Esophagus muscularis mucosa (tissue), 4 donors: ENCODE results near the gene SKA2. TPM values are rescaled to one million over a fixed set of nuclear protein-coding genes. Genes with fewer than 3 reads are reported as not detected.
A peak's percentile ranks its signal among the peaks of the same experiment; 100 is the strongest.

Experiments
- DNase-seq: peaks from one replicate; pipeline ENCODE4 v3.0.0-alpha.2; 2017; ENCODE audit errors: extremely low spot score
- H3K27ac ChIP-seq, 4 donors: fragments of 200-600 bp; sonication (generic); replicated peaks in 1 of 4; 1 replicate in 3 of 4; 2 replicates in 1 of 4; pipeline ENCODE4 v1.5.1; 2016 to 2019; ENCODE audit warnings: mild to moderate bottlenecking in 1 of 4
- H3K27me3 ChIP-seq, 4 donors: fragments of 200-600 bp; sonication (generic); one replicate each; pipeline versions ENCODE4 v1.5.1 to v1.6.0; 2016 to 2019
- H3K36me3 ChIP-seq, 4 donors: fragments of 200-600 bp; sonication (generic); one replicate each; pipeline ENCODE4 v1.5.1; 2016 to 2019
- H3K4me1 ChIP-seq, 4 donors: fragments of 200-600 bp; sonication (generic); one replicate each; pipeline ENCODE4 v1.5.1; 2016 to 2019
- H3K4me3 ChIP-seq, 4 donors: fragments of 200-600 bp; sonication (generic); 1 replicate in 2 of 4; 2 replicates in 2 of 4; pipeline ENCODE4 v1.5.1; 2016 to 2019; ENCODE audit warnings: mild to moderate bottlenecking in 4 of 4, moderate library complexity in 1 of 4
- H3K9me3 ChIP-seq, 4 donors: fragments of 200-600 bp; sonication (generic); 1 replicate in 3 of 4; 2 replicates in 1 of 4; pipeline ENCODE4 v1.5.1; 2016 to 2019
- CTCF ChIP-seq, 3 experiments: fragments of 200-600 bp in 2 of 3; fragments of 450-650 bp in 1 of 3; sonication (generic) in 2 of 3; IDR thresholded peaks; one replicate each; pipeline ENCODE4 v1.5.1; 2017 to 2019; ENCODE audit warnings: antibody characterized with exemption in 3 of 3, mild to moderate bottlenecking in 2 of 3, moderate library complexity in 1 of 3
- EP300 ChIP-seq: sonication (generic); formaldehyde crosslinking; IDR thresholded peaks from one replicate; pipeline ENCODE4 v1.6.1; 2017; ENCODE audit warnings: antibody characterized with exemption
- POLR2A ChIP-seq: fragments of 450-650 bp; IDR thresholded peaks from one replicate; pipeline ENCODE4 v1.6.1; 2017; ENCODE audit warnings: antibody characterized with exemption, moderate library complexity, mild to moderate bottlenecking, low read depth
- POLR2AphosphoS5 ChIP-seq, 2 donors: sonication (generic); formaldehyde crosslinking; IDR thresholded peaks; one replicate each; pipeline ENCODE4 v1.6.1; 2017; ENCODE audit warnings: antibody characterized with exemption in 2 of 2
- WGBS: methylation state at CpG from one replicate; pipeline ENCODE4 v1.1.5; 2018; 5-methylcytosine and 5-hydroxymethylcytosine counted together
- intact Hi-C: fragments of 100-400 bp; cut with DNase I; formaldehyde crosslinking; loops from one replicate; pipeline ENCODE4 v1.15.1; 2023
- total RNA-seq, 4 donors: library from RNA; depleted of rRNA; stranded (reverse); fragments of >200 nt; gene quantifications; one replicate each; pipeline versions ENCODE4 v1.1.0 to v1.2.1, GENCODE V29; 2016

SKA2 gene
- total RNA-seq, 4 donors from 2014 or later: 33.0 to 61.9 (median 35.6) TPM

GRCh38 chr17:59105852-59106462, 49.0 kb downstream of the SKA2 start:
- Histone ChIP-seq H3K9me3 (peaks cover 0 to 3% (median 0%) of the 10 kb centered on the region in 4 donors), H3K27me3 (no peaks in the 10 kb centered on the region), H3K36me3 (peaks cover 0 to 7% (median 2%) of the 10 kb centered on the region in 4 donors), H3K27ac (peak overlapping the region; percentile 94 to 97 (median 96)), H3K4me3 (peak overlapping the region; percentile 90 to 95 (median 93)), H3K4me1 (peaks cover 10 to 43% (median 36%) of the 10 kb centered on the region in 4 donors)
- intact Hi-C loops: no loop called here
- TF ChIP-seq POLR2A (no peak), POLR2AphosphoS5 (IDR thresholded peaks at IDR 0.05) (no peak), EP300 (no peak), CTCF (IDR thresholded peaks at IDR 0.05) (no peak)
- 2% methylated on average over 4 of the region's 18 CpGs for WGBS
- DNase-seq: peak; percentile 91

GRCh38 chr17:59101178-59101577, 53.8 kb downstream of the SKA2 start:
- DNase-seq: no peak
- H3K36me3 ChIP-seq: peaks cover 0 to 18% (median 8%) of the 10 kb centered on the region in 4 donors
- H3K27ac ChIP-seq: no peak overlapping the region
- no peaks in the 10 kb centered on the region for H3K27me3 ChIP-seq
- whole genome bisulfite sequencing: 89% methylated on average over 1 of the region's 1 CpG
- no peak for TF ChIP-seq POLR2AphosphoS5 (IDR thresholded peaks at IDR 0.05)
- TF ChIP-seq POLR2A: no peak
- TF ChIP-seq CTCF (IDR thresholded peaks at IDR 0.05): no peak
- TF ChIP-seq EP300: no peak
- H3K4me3 ChIP-seq: no peak overlapping the region
- no peaks in the 10 kb centered on the region for H3K9me3 ChIP-seq
- intact Hi-C loops: no loop called here
- peaks cover 3 to 23% (median 19%) of the 10 kb centered on the region in 4 donors for H3K4me1 ChIP-seq

GRCh38 chr17:59097876-59098275, 57.1 kb downstream of the SKA2 start:
- H3K4me3 ChIP-seq: no peak overlapping the region
- no peak for DNase-seq
- intact Hi-C loops: no loop called here
- TF ChIP-seq POLR2AphosphoS5 (IDR thresholded peaks at IDR 0.05) (no peak), POLR2A (no peak), EP300 (no peak), CTCF (IDR thresholded peaks at IDR 0.05) (no peak)
- H3K4me1 ChIP-seq: peaks cover 13 to 16% (median 15%) of the 10 kb centered on the region in 4 donors
- H3K27ac ChIP-seq: no peak overlapping the region
- H3K9me3 ChIP-seq: no peaks in the 10 kb centered on the region
- no peaks in the 10 kb centered on the region for H3K27me3 ChIP-seq
- peaks cover 0 to 15% (median 6%) of the 10 kb centered on the region in 4 donors for H3K36me3 ChIP-seq

- DNase-seq: no peak
- Histone ChIP-seq H3K27ac (no peak overlapping the region), H3K9me3 (no peaks in the 10 kb centered on the region), H3K27me3 (no peaks in the 10 kb centered on the region), H3K4me3 (no peak overlapping the region), H3K36me3 (peaks cover 0 to 7% (median 5%) of the 10 kb centered on the region in 4 donors), H3K4me1 (peaks cover 14 to 17% (median 16%) of the 10 kb centered on the region in 4 donors)
- intact Hi-C loops: no loop called here
- 85% methylated on average over 6 of the region's 6 CpGs for WGBS
- TF ChIP-seq CTCF (IDR thresholded peaks at IDR 0.05): no peak
- TF ChIP-seq POLR2A: no peak
- no peak for TF ChIP-seq POLR2AphosphoS5 (IDR thresholded peaks at IDR 0.05)
- no peak for TF ChIP-seq EP300
Observed at GRCh38 chr17:59094861-59095530, 60.0 kb downstream of the SKA2 start.
